Muscle of back (tissue), 13 donors: ENCODE results near the gene PARP12. TPM values are rescaled to one million over a fixed set of nuclear protein-coding genes. Genes with fewer than 3 reads are reported as not detected.
"Not testable (repeated sequence)": the region's sequence is repeated elsewhere in the genome, so short reads cannot be mapped to it uniquely, and the experiment has no call there.

ENCODE experiments used
- DNase-seq, 3 donors: peaks; one replicate each; pipeline versions ENCODE4 v3.0.0 to v3.0.0-alpha.2; 2013
- long read RNA-seq, 9 donors: transcript quantifications; one replicate each; lab custom pipeline, GENCODE V29; 2026
- polyA plus RNA-seq, 10 donors: library from polyadenylated mRNA; unstranded; fragments of 120-200 nt; gene quantifications; one replicate each; pipeline ENCODE4 v1.2.1, GENCODE V29; 2013; ENCODE audit not compliant: insufficient read length in 10 of 10

Gene PARP12, protein sequence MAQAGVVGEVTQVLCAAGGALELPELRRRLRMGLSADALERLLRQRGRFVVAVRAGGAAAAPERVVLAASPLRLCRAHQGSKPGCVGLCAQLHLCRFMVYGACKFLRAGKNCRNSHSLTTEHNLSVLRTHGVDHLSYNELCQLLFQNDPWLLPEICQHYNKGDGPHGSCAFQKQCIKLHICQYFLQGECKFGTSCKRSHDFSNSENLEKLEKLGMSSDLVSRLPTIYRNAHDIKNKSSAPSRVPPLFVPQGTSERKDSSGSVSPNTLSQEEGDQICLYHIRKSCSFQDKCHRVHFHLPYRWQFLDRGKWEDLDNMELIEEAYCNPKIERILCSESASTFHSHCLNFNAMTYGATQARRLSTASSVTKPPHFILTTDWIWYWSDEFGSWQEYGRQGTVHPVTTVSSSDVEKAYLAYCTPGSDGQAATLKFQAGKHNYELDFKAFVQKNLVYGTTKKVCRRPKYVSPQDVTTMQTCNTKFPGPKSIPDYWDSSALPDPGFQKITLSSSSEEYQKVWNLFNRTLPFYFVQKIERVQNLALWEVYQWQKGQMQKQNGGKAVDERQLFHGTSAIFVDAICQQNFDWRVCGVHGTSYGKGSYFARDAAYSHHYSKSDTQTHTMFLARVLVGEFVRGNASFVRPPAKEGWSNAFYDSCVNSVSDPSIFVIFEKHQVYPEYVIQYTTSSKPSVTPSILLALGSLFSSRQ
- 10 to 100 TPM in 5 of 10 donors, 1 to 10 TPM in 5; 5.8 to 17.6 (median 10.1) TPM for polyA plus RNA-seq
- long read RNA-seq, donor 1, partial matches to known transcripts: 0 of 2 reads
- long read RNA-seq, donor 1, other reads (novel, unspliced or antisense): 0 of 2 reads
- long read RNA-seq, donor 2: 0 reads
- long read RNA-seq, donor 3: 0 reads
- long read RNA-seq, donor 4: 0 reads
- long read RNA-seq, donor 5, partial matches to known transcripts: 0 of 1 reads
- long read RNA-seq, donor 5, other reads (novel, unspliced or antisense): 0 of 1 reads
- long read RNA-seq, donor 6, partial matches to known transcripts: 0 of 1 reads
- long read RNA-seq, donor 6, other reads (novel, unspliced or antisense): 0 of 1 reads
- long read RNA-seq, donor 7, partial matches to known transcripts: 0 of 1 reads
- long read RNA-seq, donor 7, other reads (novel, unspliced or antisense): 0 of 1 reads
- long read RNA-seq, donor 8: 0 reads
- long read RNA-seq, donor 9: 0 reads

DNA sequence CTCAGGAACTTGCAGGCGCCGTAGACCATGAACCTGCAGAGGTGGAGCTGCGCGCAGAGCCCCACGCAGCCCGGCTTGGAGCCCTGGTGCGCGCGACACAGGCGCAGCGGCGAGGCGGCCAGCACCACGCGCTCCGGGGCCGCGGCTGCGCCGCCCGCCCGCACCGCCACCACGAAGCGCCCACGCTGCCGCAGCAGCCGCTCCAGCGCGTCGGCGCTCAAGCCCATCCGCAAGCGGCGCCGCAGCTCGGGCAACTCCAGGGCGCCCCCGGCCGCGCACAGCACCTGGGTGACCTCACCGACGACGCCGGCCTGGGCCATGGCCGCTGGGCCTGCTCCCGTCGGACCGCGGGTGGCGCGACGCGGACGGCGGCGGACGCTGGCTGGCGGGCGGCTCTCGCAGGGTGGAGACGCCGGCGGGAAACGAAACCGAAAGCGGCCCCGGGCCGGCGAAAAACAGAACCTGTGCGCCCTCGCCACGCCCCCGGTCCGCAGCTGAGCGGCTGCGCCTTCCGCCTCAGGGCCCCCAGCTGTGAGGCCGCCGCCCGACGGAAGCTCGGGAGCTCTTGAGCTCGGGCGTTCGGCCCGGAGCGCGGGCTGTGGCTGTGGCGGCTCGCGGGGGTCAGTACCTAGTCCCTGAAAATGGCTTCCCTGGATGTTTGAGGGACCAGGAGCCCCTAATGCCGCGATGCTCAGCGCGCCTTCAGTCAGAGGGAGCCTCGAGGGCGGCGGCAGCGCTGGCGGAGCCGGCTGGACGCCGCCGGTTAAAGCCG, at the start of gene PARP12:
Gene PARP12, minus strand, starts transcription at position 424 of the 772 bp plus-strand sequence. Its CDS starts 104 bp downstream, at position 320.
- peak; percentile 74 to 95 (median 88) for DNase-seq

DNA sequence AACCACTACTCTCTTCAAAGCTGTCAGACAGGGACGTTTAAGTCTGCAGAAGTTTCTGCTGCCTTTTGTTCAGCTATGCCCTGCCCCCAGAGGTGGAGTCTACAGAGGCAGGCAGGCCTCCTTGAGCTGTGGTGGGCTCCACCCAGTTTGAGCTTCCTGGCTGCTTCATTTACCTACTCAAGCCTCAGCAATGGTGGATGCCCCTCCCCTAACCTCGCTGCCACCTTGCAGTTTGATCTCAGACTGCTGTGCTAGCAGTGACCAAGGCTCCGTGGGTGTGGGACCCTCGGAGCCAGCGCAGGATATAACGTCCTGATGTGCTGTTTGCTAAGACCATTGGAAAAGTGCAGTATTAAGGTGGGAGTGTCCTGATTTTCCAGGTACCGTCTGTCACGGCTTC, 46.0 kb upstream of the PARP12 start:
- DNase-seq: not testable (repeated sequence)

DNA sequence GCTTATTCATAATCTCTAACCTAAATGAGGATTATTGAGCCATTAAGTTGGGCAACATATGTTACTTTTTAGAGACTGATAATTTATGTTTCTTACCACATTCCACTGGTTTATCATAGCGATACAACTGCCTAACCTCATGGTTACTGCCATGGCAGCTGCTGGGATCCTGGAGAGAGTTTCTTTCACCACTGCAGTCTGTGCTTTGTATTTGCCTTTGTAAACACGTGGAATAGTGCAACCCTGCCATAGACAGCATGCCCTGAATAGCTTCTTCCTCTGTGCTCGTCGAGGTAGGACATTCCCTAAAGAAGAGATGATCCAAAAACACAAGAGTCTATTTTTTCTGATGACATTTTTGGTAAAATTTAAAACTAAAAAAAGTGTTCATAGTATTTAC, 33.7 kb upstream of the PARP12 start:
- no peak for DNase-seq

DNA sequence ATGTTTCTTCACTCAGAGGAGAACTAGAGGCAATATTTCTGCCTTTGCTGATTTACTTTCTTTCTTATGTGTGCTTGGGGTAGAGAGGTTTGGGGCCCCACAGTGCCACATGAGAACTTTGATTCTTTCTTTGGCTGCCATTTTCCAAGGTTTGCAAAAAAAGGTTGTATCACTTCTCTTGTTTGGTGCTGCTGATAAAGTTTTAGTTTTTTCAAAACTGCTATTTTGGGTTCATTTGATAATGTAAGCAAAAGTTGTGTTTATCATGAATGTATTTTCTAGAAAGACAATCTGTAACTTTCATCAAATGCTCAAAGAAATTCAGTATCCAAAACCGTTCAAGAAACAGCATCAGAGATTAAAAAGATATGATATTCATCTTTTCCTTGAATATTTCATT, 30.6 kb upstream of the PARP12 start:
- no peak for DNase-seq

DNA sequence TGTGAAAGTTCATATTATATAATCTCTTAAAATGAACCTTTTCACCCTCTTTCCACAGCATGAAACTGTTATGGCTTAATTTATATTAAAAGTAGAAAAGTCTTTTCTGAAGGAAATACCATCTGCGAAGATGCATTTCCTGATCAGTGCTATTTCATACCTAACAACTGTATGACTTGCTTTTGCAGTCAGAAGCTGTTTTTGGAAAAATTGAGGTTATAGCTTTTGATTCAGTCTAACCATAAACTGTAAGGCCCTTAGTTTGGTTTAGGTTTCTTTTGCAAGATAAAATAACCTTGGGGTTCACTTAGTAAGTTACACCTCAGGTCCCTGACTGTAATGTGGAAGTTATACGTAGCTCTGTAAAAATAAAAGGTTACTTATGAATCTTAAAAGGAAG, 22.7 kb upstream of the PARP12 start:
- no peak for DNase-seq

DNA sequence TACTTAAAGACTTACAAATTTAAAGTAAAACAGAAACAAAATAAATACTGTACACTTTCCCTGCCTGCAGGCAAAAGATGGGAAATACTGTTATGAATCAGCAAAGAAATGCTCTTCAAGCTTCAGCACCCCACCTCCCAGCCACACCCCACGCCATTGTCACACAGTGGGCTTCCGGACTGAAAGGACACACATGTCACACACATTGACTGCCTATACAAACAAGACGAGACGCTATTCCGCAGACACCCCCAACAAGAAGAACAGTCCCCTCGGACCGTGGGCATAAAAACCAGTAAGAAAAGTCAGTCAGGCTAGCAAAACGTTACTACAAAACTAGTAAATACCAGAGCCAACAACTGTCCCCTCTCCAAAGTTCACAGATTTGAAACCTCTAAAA, 22.2 kb upstream of the PARP12 start:
- DNase-seq: no peak

DNA sequence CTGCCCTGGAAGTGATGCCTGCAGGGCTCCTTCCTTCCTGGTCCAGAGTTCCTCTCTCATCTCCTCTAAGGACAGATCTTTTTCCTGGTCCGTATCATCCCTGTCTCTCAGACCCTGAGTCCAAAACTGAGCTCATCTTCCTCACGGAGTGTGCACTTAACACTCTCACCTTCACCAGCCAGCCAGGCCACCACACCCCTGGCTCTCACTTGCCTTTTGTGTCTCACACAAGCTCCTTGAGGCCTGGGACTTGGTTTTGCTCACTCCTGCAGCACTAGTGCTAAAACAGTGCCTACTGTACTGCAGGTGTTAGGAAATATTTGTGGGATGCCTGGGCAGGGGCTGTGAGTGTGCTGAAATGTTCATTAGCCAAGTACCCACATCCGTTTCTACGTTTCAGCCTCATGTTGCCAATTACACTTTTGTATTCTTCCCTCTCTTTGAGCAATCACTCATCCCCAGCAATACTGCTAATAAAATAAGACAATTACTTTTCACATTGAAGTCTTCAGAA, 21.4 kb upstream of the PARP12 start:
- DNase-seq: no peak

DNA sequence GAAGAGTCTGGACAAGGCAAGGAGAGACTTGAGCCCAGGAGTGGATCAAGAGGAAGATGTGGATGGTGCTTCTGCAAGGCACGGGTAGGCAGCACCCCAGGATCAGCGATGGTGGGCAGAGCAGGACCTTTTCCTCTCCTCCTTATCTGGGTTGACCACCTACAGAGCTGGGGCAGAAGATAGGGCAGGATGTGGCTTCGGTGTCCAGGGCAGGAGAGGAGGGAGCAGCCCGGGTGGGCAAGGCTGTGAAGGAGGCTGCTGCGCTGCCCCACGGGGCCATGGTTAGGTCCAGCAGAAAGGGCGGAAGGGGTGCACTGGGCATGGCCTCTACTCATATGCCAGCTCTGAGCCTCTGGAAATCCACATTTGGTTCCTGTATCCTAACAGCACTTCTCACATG, 20.0 kb upstream of the PARP12 start:
- DNase-seq: no peak

DNA sequence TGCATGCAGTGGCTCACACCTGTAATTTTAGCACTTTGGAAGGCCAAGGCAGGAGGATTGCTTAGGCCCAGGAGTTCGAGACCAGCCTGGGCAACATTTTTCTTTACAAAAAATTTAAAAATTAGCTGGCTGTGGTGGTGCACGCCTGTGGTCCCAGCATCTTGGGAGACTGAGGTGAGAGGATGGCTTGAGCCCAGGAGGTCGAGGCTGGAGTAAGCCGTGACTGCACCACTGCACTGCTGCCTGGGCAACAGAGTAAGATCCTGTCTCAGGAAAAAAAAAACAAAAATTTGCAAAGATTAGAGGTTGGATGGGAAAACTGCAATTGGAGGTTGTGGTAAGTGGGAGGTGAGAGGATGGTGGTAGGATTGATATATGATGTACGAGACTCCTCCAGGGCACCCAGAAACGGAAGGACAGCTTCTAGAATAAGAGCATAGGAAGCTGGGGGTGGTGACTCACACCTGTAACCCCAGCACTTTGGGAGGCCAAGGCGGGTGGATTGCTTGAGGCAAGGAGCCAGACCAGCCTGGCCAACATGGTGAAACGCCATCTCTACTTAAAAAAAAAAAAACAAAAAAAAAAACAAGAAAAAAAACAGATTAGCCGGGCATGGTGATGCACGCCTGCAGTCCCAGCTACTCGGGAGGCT, 19.1 kb upstream of the PARP12 start:
- no peak for DNase-seq

DNA sequence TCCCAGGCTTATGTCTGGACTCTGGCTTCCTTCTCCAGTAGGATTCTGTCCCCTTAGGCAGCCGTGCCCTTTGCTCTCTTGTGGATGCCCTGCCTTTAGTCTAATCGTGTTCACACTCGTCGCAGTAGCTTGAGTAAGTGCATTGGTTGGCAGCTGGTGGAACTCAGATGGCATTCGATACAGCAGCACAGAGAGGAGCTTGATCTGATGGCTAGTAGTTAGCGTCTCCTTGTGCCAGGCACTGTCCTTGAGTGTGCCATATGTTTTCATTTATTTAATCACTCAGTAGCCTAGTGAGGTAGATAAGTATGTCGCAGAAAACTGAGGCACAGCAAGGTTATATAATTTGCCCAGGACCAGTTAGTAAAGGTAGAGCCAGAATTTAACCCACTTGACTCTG, 18.2 kb upstream of the PARP12 start:
- no peak for DNase-seq

DNA sequence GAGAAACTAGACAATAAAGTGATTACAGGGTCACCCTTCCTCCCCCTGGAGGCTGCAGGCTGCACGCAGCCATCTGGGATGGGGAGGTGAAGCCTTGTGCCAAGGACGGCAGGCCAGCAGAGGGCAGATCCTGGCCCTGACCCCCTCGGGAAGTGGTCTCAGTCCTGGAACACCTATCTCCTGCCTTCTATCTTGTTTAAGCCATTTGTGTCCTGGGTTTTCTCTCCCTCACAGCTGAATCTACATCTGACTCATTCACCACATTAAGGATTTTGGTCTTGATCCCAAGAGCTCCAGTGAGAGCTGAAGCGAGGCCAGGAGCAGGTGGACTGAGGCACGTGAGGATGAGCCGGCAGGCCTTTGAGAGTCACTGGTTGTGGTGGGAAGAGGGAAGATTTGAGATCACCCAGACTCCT, 16.4 kb upstream of the PARP12 start:
- DNase-seq: no peak

DNA sequence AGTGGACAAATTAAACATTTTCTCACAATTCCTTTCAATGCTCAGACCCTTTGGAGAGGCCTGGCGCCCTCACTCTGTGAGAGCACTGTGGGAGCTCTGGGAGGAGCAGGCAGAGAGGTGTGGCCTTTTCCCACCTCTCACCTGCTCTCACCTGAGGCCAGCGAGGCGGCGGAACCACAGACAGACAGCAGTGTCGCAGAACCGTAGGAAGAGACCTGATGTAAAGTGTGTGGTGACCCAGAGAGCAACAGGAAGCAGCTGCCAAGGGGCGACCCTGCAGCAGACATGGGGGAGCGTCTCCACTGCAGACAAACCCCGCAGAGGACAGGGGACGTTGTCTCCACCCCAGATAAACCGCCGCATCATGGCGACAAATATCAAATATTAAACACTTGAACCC, 15.6 kb upstream of the PARP12 start:
- DNase-seq: no peak

DNA sequence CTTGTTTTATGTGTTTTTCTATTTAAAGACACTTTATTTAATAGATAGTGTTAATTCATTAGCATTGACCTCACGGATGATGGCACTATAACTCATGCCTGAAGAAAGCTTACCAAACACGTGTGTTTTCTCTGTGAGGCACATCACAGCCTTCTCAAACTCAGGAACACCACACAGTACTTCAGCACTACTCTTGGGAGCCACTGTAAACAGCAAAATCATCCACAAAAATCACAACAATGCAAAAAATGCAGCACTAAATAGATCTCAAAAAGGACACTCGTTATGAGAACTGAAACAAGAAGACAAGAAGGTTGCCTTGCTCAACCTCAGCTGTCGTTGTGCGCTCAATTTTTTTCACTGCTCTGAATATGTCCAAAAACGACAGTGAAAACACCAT, 12.0 kb upstream of the PARP12 start:
- DNase-seq: no peak

DNA sequence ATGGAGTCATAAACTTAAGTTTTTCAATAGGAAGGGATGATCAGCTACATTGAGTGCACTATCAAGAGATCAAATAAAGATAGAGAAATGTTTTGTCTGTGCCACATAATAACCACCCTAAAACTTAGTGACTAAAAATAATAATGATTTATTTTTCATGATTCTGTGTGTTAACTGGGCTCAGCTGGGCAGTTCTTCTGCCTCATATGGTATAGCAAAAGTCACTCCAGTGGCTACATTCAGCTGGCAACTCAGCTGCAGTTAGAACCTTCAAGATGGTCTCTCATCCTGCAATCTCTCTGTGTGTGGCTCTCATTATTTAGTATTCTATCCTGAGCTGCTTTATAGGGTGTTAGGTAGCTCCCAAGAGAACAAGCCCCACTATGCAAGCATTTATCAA, 7.8 kb upstream of the PARP12 start:
- DNase-seq: no peak

DNA sequence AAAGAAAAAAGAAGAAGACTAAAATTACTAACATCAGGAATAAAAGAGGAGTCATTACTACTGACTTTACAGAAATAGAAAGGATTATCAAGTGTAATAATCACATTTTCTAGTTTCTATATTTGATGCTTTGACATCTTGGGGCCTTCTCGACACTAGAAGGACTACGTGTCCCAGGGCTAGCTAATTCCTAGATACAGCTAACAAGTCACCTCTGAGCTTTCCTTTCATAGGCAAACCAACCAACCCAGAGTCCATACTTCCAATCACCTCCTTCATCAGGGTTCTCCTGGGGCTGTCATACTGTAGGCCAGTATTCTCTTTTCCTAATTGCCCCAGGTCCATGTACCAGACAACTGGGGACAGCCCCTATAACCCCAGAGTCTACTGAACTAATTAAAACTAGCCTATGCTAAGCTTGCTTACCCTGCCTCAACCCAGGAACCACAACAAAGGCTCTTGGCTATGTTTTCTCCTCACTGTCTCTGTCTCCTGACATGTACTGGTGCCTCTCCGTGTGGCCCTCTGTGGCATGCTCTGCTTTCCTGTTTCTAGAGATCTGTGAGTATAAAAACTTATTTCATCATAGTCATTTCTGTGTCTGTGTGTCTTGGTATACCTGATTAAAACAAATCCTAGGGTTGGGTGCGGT, 6.7 kb upstream of the PARP12 start:
- no peak for DNase-seq

DNA sequence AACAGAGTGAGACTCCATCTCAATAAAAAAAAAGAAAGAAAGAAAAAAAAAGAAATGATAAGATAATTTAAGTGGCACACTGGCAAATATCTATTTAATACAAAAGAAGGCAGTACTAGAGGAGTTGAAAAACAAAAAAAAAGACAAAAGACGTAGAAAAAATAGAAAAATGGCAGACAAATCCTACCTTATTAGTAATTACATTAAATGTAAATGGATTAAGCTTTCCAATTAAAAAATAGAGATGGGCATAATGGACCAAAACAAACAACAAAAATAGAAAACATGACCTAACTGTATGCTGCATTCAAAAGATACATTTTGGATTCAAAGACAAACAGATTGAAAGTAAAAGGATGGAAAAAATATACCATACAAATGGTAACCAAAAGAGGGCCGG, 5.3 kb upstream of the PARP12 start:
- no peak for DNase-seq

DNA sequence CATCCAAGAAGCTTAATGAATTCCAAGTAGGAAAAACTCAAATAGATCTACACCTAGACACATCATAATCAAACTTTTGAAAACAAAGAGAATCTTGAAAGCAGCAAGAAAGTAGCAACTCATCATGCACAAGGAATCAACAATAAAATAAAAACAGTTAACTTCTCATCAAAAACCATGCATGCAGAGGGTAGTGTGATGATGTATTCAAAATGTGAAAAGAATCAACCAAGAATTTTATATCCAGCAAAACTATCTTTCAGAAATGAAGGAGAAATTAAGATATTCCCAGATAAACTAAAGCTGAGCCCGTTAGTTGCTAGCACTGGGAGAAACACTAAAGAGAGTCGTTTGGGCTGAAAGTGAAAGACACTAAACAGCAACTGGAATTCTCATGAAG, 4.3 kb upstream of the PARP12 start:
- DNase-seq: no peak

DNA sequence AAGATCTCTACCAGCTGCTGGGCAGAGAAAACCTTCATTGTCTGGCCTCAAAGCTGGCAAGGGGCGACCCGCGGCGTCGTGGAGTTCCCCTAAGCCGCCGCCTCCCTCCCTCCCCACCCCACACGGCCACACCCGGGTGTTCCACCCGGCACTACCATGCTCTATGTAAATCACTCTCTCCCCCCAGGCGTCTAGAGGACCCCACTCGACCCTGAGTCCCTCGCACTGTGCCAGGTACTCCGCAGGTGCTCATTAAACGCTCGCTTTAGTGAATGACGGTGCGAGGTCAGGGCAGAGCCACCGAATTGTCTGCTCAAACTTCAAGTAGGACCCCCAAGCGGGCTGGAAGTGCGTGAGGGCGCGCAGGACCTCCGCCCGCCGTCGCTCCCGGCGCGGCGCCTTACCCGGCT, 628 bp downstream of the PARP12 start:
- DNase-seq: peak in 2 of 3 donors; percentile 26 to 68

DNA sequence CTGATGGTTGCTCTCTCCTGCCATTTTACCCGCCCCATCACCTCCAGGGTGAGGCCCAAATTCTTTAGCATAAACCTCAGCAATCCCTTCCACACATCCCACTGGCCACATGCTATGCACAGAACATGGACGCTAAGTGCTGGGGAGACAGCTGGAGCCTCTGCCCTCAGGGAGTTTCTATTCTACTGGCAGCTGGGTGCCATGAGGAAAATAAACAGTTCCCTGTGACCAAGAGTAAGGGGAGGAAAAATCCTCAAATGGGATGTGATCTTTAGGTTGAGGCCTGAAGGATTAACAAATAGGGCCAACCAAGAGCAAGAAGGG, 1.2 kb downstream of the PARP12 start:
- DNase-seq: no peak
